SK-N-MC (cell line): ENCODE measurements around the gene TMEM255B.

Experiments used
- EZH2 ChIP-seq: fragments of 200-600 bp; sonication (generic); IDR thresholded peaks from one replicate; pipeline ENCODE4 v1.6.1; 2017; ENCODE audit warnings: antibody characterized with exemption
- FOXP2 ChIP-seq: optimal IDR thresholded peaks from 2 replicates; pipeline ENCODE3; 2011; ENCODE audit warnings: mild to moderate bottlenecking, moderate library complexity; ENCODE audit not compliant: insufficient read depth; ENCODE audit errors: extremely low read length, control extremely low read depth
- POLR2AphosphoS5 ChIP-seq: IDR thresholded peaks from 2 replicates; pipeline ENCODE4 v1.6.1; 2012; ENCODE audit warnings: mild to moderate bottlenecking, low read depth, low read length, borderline replicate concordance

- TF ChIP-seq EZH2 (no peak), POLR2AphosphoS5 (no peak), FOXP2 (no peak)
Observed at GRCh38 chr13:113821847-113822246, 62.8 kb downstream of the TMEM255B start.
